IMR-90 (cell line): ENCODE data around the gene CDH13. TPM values are rescaled to one million over a fixed set of nuclear protein-coding genes. Genes with fewer than 3 reads are reported as not detected.

ENCODE experiments used
- ATAC-seq: fragments of 200-7000 bp; cut with Tn5 transposase; 2 replicates; pipeline ENCODE4 v1.9.1; 2020; ENCODE audit warnings: low read depth, mild to moderate bottlenecking, moderate library complexity
- BruUV-seq: library from RNA; stranded (reverse); fragments of 400-500 nt; replicated peaks from 2 replicates; lab custom pipeline; 2021; lab: Mats Ljungman, UMichigan
- CTCF ChIA-PET: fragments of 300-600 bp; formaldehyde crosslinking; extraction: SDS; loops from one replicate; lab custom pipeline; 2021; ENCODE audit warnings: antibody characterized with exemption; lab: Yijun Ruan, JAX
- POLR2A ChIA-PET: fragments of 300-600 bp; sonication (Branson Sonifier 250); formaldehyde crosslinking; loops from one replicate; lab custom pipeline; 2022; ENCODE audit warnings: antibody characterized with exemption; ENCODE audit not compliant: unreplicated experiment; lab: Charles Lee
- DNase-seq: peaks from one replicate; pipeline ENCODE4 v3.0.0; 2013
- H2AFZ ChIP-seq: replicated peaks from 2 replicates; pipeline ENCODE3; 2013; ENCODE audit warnings: low read length, mild to moderate bottlenecking; ENCODE audit not compliant: poor library complexity
- H2AK5ac ChIP-seq: 2 replicates; pipeline ENCODE4 v1.6.1; 2013; ENCODE audit warnings: low read depth, low read length, inconsistent platforms
- H2AK9ac ChIP-seq: replicated peaks from 2 replicates; pipeline ENCODE3; 2013; ENCODE audit warnings: mild to moderate bottlenecking, low read depth, low read length, moderate library complexity; ENCODE audit not compliant: poor library complexity
- H2BK120ac ChIP-seq: 2 replicates; pipeline ENCODE4 v1.6.1; 2013; ENCODE audit warnings: low read depth, low read length, inconsistent platforms
- H2BK15ac ChIP-seq: 3 replicates; pipeline ENCODE4 v1.6.1; 2013; ENCODE audit warnings: low read depth, low read length, inconsistent platforms
- H2BK20ac ChIP-seq: 2 replicates; pipeline ENCODE4 v1.6.1; 2013; ENCODE audit warnings: low read depth, mild to moderate bottlenecking, inconsistent platforms, low read length, moderate library complexity
- H2BK5ac ChIP-seq: 2 replicates; pipeline ENCODE4 v1.6.1; 2013; ENCODE audit warnings: mild to moderate bottlenecking, low read depth, low read length, inconsistent platforms; ENCODE audit not compliant: poor library complexity, severe bottlenecking
- H3K14ac ChIP-seq: replicated peaks from 2 replicates; pipeline ENCODE4 v1.6.1; 2013; ENCODE audit warnings: low read depth, low read length, inconsistent platforms
- H3K18ac ChIP-seq: 2 replicates; pipeline ENCODE4 v1.6.1; 2013; ENCODE audit warnings: low read depth, low read length, control low read depth
- H3K23ac ChIP-seq: 2 replicates; pipeline ENCODE4 v1.6.1; 2013; ENCODE audit warnings: low read depth, low read length, inconsistent platforms
- H3K27ac ChIP-seq: 2 replicates; pipeline ENCODE4 v1.5.1; 2013; ENCODE audit warnings: mild to moderate bottlenecking, control low read depth, low read length; ENCODE audit not compliant: insufficient read depth
- H3K27me3 ChIP-seq: 2 replicates; pipeline ENCODE4 v1.6.1; 2013; ENCODE audit warnings: low read length; ENCODE audit not compliant: control insufficient read depth, insufficient read depth
- H3K36me3 ChIP-seq: 2 replicates; pipeline ENCODE4 v1.6.1; 2013; ENCODE audit warnings: low read length, mixed read lengths; ENCODE audit not compliant: control insufficient read depth, insufficient read depth
- H3K4ac ChIP-seq: 2 replicates; pipeline ENCODE4 v1.6.1; 2013; ENCODE audit warnings: low read depth, low read length, inconsistent platforms
- H3K4me1 ChIP-seq: 2 replicates; pipeline ENCODE4 v1.6.1; 2013; ENCODE audit warnings: low read length, mixed read lengths; ENCODE audit not compliant: control insufficient read depth, insufficient read depth
- H3K4me2 ChIP-seq: 2 replicates; pipeline ENCODE4 v1.6.1; 2013; ENCODE audit warnings: low read depth, mild to moderate bottlenecking, control low read depth, low read length, moderate library complexity
- H3K4me3 ChIP-seq: 2 replicates; pipeline ENCODE4 v1.5.1; 2013; ENCODE audit warnings: low read depth, mild to moderate bottlenecking, control low read depth, low read length, moderate library complexity; ENCODE audit not compliant: insufficient read depth
- H3K56ac ChIP-seq: 2 replicates; pipeline ENCODE4 v1.6.1; 2013; ENCODE audit warnings: low read length, inconsistent platforms; ENCODE audit not compliant: insufficient read depth; ENCODE audit errors: extremely low read depth
- H3K79me1 ChIP-seq, 2 experiments: 2 replicates each; pipeline ENCODE4 v1.6.1; 2013; ENCODE audit warnings: low read length in 2 of 2, inconsistent platforms in 1 of 2, low read depth in 1 of 2
- H3K9ac ChIP-seq: 2 replicates; pipeline ENCODE4 v1.6.1; 2013; ENCODE audit warnings: low read depth, low read length, control low read depth
- H3K9me1 ChIP-seq: 2 replicates; pipeline ENCODE4 v1.6.1; 2013; ENCODE audit warnings: low read length, inconsistent platforms; ENCODE audit not compliant: insufficient read depth
- H3K9me3 ChIP-seq: 2 replicates; pipeline ENCODE4 v1.6.1; 2013; ENCODE audit warnings: low read length; ENCODE audit not compliant: control insufficient read depth, insufficient read depth
- H4K20me1 ChIP-seq: 2 replicates; pipeline ENCODE4 v1.6.1; 2013; ENCODE audit warnings: low read length, inconsistent platforms; ENCODE audit not compliant: insufficient read depth
- H4K5ac ChIP-seq: 2 replicates; pipeline ENCODE4 v1.6.1; 2013; ENCODE audit warnings: mild to moderate bottlenecking, low read depth, low read length, control low read depth
- H4K8ac ChIP-seq, 2 experiments: 2 replicates each; pipeline ENCODE4 v1.6.1; 2013; ENCODE audit warnings: low read depth in 2 of 2, low read length in 2 of 2, control low read depth in 1 of 2, inconsistent platforms in 1 of 2
- H4K91ac ChIP-seq: 2 replicates; pipeline ENCODE4 v1.6.1; 2013; ENCODE audit warnings: low read depth, low read length, inconsistent platforms; ENCODE audit not compliant: insufficient read depth
- CEBPB ChIP-seq: IDR thresholded peaks from 2 replicates; pipeline ENCODE4 v1.6.1; 2012; ENCODE audit warnings: low read depth, low read length, improper control_type of control experiment
- CHD1 ChIP-seq: IDR thresholded peaks from 2 replicates; pipeline ENCODE4 v1.6.1; 2012; ENCODE audit warnings: low read depth, low read length, improper control_type of control experiment
- CTCF ChIP-seq: conservative IDR thresholded peaks from 2 replicates; pipeline ENCODE4 v1.5.1; 2012; ENCODE audit warnings: mild to moderate bottlenecking, low read depth, low read length, improper control_type of control experiment
- ELK1 ChIP-seq: fragments of 150-350 bp; IDR thresholded peaks from 2 replicates; pipeline ENCODE4 v1.6.1; 2016; ENCODE audit warnings: low read depth, mild to moderate bottlenecking, low read length, moderate library complexity, borderline replicate concordance
- FOS ChIP-seq: fragments of 150-350 bp; IDR thresholded peaks from 2 replicates; pipeline ENCODE4 v1.6.1; 2016; ENCODE audit warnings: low read depth, low read length
- MAFK ChIP-seq: IDR thresholded peaks from 2 replicates; pipeline ENCODE4 v1.6.1; 2012; ENCODE audit warnings: low read depth, low read length, improper control_type of control experiment
- MXI1 ChIP-seq: IDR thresholded peaks from 2 replicates; pipeline ENCODE4 v1.6.1; 2012; ENCODE audit warnings: low read depth, mild to moderate bottlenecking, low read length, moderate library complexity, borderline replicate concordance
- NFE2L2 ChIP-seq: fragments of 150-350 bp; IDR thresholded peaks from 2 replicates; pipeline ENCODE4 v1.6.1; 2016; ENCODE audit warnings: low read depth, mild to moderate bottlenecking, low read length
- POLR2A ChIP-seq: IDR thresholded peaks from 2 replicates; pipeline ENCODE4 v1.6.1; 2012; ENCODE audit warnings: mild to moderate bottlenecking, low read depth, low read length
- RAD21 ChIP-seq: IDR thresholded peaks from 2 replicates; pipeline ENCODE4 v1.6.1; 2012; ENCODE audit warnings: low read length, improper control_type of control experiment
- RCOR1 ChIP-seq: IDR thresholded peaks from 2 replicates; pipeline ENCODE4 v1.6.1; 2012; ENCODE audit warnings: mild to moderate bottlenecking, low read length, improper control_type of control experiment; ENCODE audit not compliant: insufficient replicate concordance
- RFX5 ChIP-seq: IDR thresholded peaks from 2 replicates; pipeline ENCODE4 v1.8.0; 2012; ENCODE audit warnings: low read depth, mild to moderate bottlenecking, low read length, moderate library complexity
- SMC3 ChIP-seq: fragments of 150-350 bp; IDR thresholded peaks from 2 replicates; pipeline ENCODE4 v1.6.1; 2016; ENCODE audit warnings: low read depth, mild to moderate bottlenecking, antibody characterized with exemption, low read length, moderate library complexity
- USF2 ChIP-seq: fragments of 150-350 bp; IDR thresholded peaks from 2 replicates; pipeline ENCODE4 v1.6.1; 2017; ENCODE audit warnings: mild to moderate bottlenecking, antibody characterized with exemption, low read length, low read depth
- WGBS, 2 experiments: methylation state at CpG; one replicate each; pipeline versions ENCODE4 v1.1.5 to v1.1.7; 2013; ENCODE audit warnings: missing lambda C conversion rate in 2 of 2; ENCODE audit not compliant: insufficient read length in 1 of 2; ENCODE audit errors: extremely low coverage in 2 of 2; 5-methylcytosine and 5-hydroxymethylcytosine counted together
- dilution Hi-C: fragments of 300-500 bp; cut with HindIII; formaldehyde crosslinking; loops from one replicate; pipeline ENCODE4 v1.14.3; 2018; ENCODE audit warnings: low sequenced_read_pairs; ENCODE audit not compliant: unreplicated experiment
- in situ Hi-C: fragments of 300-500 bp; cut with MboI; formaldehyde crosslinking; loops from 3 replicates; pipeline ENCODE4 v1.14.3; 2019; ENCODE audit warnings: low sequenced_read_pairs, inconsistent platforms, mixed read lengths
- intact Hi-C: fragments of 100-400 bp; cut with micrococcal nuclease; formaldehyde crosslinking; loops from 2 replicates; pipeline ENCODE4 v1.10.0; 2022
- polyA plus RNA-seq, 3 experiments: library from polyadenylated mRNA; depleted of rRNA; stranded (reverse); fragments of >200 nt; gene quantifications; 2 replicates each; pipeline ENCODE4 v1.2.3, GENCODE V29; 2012; ENCODE audit warnings: low replicate concordance in 1 of 3
- total RNA-seq: library from RNA; depleted of rRNA; stranded (reverse); fragments of >200 nt; gene quantifications from 2 replicates; pipeline ENCODE4 v1.2.3, GENCODE V29; 2012

Gene CDH13
- total and polyA plus RNA-seq, 2 of the 4 experiments (the other 2 are of a cell fraction) = 61.6 to 74.7 TPM

- H3K36me3 ChIP-seq = no peaks in the 10 kb centered on the region
- 80% methylated on average over 1 of the region's 7 CpGs; no CpG with 5 or more reads in 1 of the 2 experiments for WGBS, 2 experiments
- DNase-seq (no peak), ATAC-seq (no peak)
- no peak overlapping the region for H3K27ac ChIP-seq
- H2BK20ac ChIP-seq = peak overlapping the region; percentile 31; the same call in 1 of the 2 replicates
- peak overlapping the region; percentile 30 for H2AK5ac ChIP-seq
- no peak overlapping the region for H3K9ac ChIP-seq
- dilution Hi-C loops = no loop called here
- no peak overlapping the region for H4K5ac ChIP-seq
- H2BK120ac ChIP-seq = no peak overlapping the region
- no peak overlapping the region for H4K8ac ChIP-seq
- no peak overlapping the region for H3K23ac ChIP-seq
- no peak overlapping the region for H3K4me3 ChIP-seq
- H2BK5ac ChIP-seq = no peak overlapping the region
- ChIA-PET CTCF (no interaction called here), POLR2A (no interaction called here)
- H3K4me1 ChIP-seq = peaks cover 3% of the 10 kb centered on the region
- H3K18ac ChIP-seq = no peak overlapping the region
- intact Hi-C loops = loop anchor here (2.0 kb wide), 1 partner anchor 32 kb away; no protein-coding TSS in a partner anchor
- H3K4me2 ChIP-seq = no peak overlapping the region
- TF ChIP-seq ELK1 (no peak), NFE2L2 (no peak), USF2 (no peak), RFX5 (no peak), RCOR1 (no peak), FOS (no peak), CHD1 (no peak), CTCF (no peak), MXI1 (no peak), RAD21 (no peak), MAFK (no peak), POLR2A (no peak), CEBPB (no peak), SMC3 (no peak)
- peak overlapping the region; percentile 79; the same call in 1 of the 3 replicates for H2BK15ac ChIP-seq
- no TSS peak for BruUV-seq
- peaks cover 7% of the 10 kb centered on the region for H3K9me1 ChIP-seq
- no peak overlapping the region for H2AFZ ChIP-seq
- in situ Hi-C loops = no loop called here
- H3K9me3 ChIP-seq = no peaks in the 10 kb centered on the region
- H3K27me3 ChIP-seq = no peaks in the 10 kb centered on the region
- H4K20me1 ChIP-seq = no peaks in the 10 kb centered on the region
- H3K4ac ChIP-seq = 0 out of 2 replicates have a peak overlapping the region, but pooled peaks have one; percentile 42
- H4K91ac ChIP-seq = 0 out of 2 replicates have a peak overlapping the region, but pooled peaks have one; percentile 19
- H3K79me1 ChIP-seq = peaks cover 25 to 75% of the 10 kb centered on the region in 2 experiments
- H2AK9ac ChIP-seq = peak overlapping the region; percentile 33
- no peak overlapping the region for H3K56ac ChIP-seq
- H3K14ac ChIP-seq = 0 out of 2 replicates have a peak overlapping the region, but pooled peaks have one; percentile 22
Observed at GRCh38 chr16:82660966-82661365, 34.2 kb downstream of the CDH13 start.
